Epithelial cell of umbilical artery (primary cell): Measurements from ENCODE around the gene GFPT1. TPM values are rescaled to one million over a fixed set of nuclear protein-coding genes. Genes with fewer than 3 reads are reported as not detected.

Experiments used
- total RNA-seq: library from RNA; depleted of rRNA; stranded (reverse); fragments of >200 nt; gene quantifications from 2 replicates; pipeline ENCODE4 v1.2.3, GENCODE V29; 2014

The GFPT1 gene
- total RNA-seq: 30.5 and 31.9 TPM in 2 replicates

GRCh38 chr2:69386789-69387734 lies at the start of gene GFPT1:
Gene GFPT1 (minus strand): TSS chr2:69387227. CDS start chr2:69387071, 156 bp downstream.

Other genes with a start within 250 kb of the GFPT1 start
- gene NFU1, start 50.2 kb upstream of the GFPT1 start, total RNA-seq: 43.9 and 53.8 TPM in 2 replicates